Smooth muscle cell (in vitro differentiated cells): Measurements from ENCODE around the gene ACTL7B. TPM values are rescaled to one million over a fixed set of nuclear protein-coding genes. Genes with fewer than 3 reads are reported as not detected.
"Not testable (repeated sequence)": the region's sequence is repeated elsewhere in the genome, so short reads cannot be mapped to it uniquely, and the experiment has no call there.

Experiments
- DNase-seq: peaks from one replicate; lab custom pipeline; 2025; ENCODE audit not compliant: unreplicated experiment; lab: John Stamatoyannopoulos, UW
- H2AFZ ChIP-seq: fragments of 200-600 bp; sonication (generic); 2 replicates; pipeline ENCODE4 v1.6.0; 2016; ENCODE audit warnings: antibody characterized with exemption, low read depth, mild to moderate bottlenecking
- H3F3A ChIP-seq: fragments of 200-600 bp; sonication (generic); 2 replicates; pipeline ENCODE4 v1.6.0; 2017; ENCODE audit warnings: antibody characterized with exemption, low read depth
- H3K27ac ChIP-seq: fragments of 200-600 bp; sonication (generic); 2 replicates; pipeline ENCODE4 v1.5.1; 2016; ENCODE audit warnings: low read depth, mild to moderate bottlenecking
- H3K27me3 ChIP-seq: fragments of 200-600 bp; sonication (generic); 2 replicates; pipeline ENCODE4 v1.6.1; 2016; ENCODE audit warnings: low read depth, mild to moderate bottlenecking
- H3K36me3 ChIP-seq: fragments of 200-600 bp; sonication (generic); 2 replicates; pipeline ENCODE4 v1.5.1; 2016; ENCODE audit warnings: low read depth
- H3K4me1 ChIP-seq: fragments of 200-600 bp; sonication (generic); 2 replicates; pipeline ENCODE4 v1.5.1; 2016; ENCODE audit warnings: low read depth
- H3K4me2 ChIP-seq: fragments of 200-600 bp; sonication (generic); 2 replicates; pipeline ENCODE4 v1.6.0; 2016; ENCODE audit warnings: mild to moderate bottlenecking
- H3K4me3 ChIP-seq: fragments of 200-600 bp; sonication (generic); 2 replicates; pipeline ENCODE4 v1.5.1; 2016; ENCODE audit warnings: mild to moderate bottlenecking
- H3K79me2 ChIP-seq: fragments of 200-600 bp; sonication (generic); 2 replicates; pipeline ENCODE4 v1.6.0; 2016; ENCODE audit warnings: low read depth, mild to moderate bottlenecking
- H3K9ac ChIP-seq: fragments of 200-600 bp; sonication (generic); 2 replicates; pipeline ENCODE4 v1.6.0; 2016; ENCODE audit warnings: low read depth
- H3K9me3 ChIP-seq: fragments of 200-600 bp; sonication (generic); replicated peaks from 2 replicates; pipeline ENCODE4 v1.5.1; 2016; ENCODE audit warnings: low read depth
- H4K20me1 ChIP-seq: fragments of 200-600 bp; sonication (generic); 2 replicates; pipeline ENCODE4 v1.6.0; 2016; ENCODE audit warnings: low read depth
- CTCF ChIP-seq: fragments of 200-600 bp; sonication (generic); IDR thresholded peaks from 2 replicates; pipeline ENCODE4 v1.5.1; 2017; ENCODE audit warnings: borderline replicate concordance, mild to moderate bottlenecking, antibody characterized with exemption; ENCODE audit not compliant: insufficient read depth, poor library complexity, severe bottlenecking
- WGBS: methylation state at CpG from one replicate; pipeline ENCODE4 v1.1.7; 2016; ENCODE audit warnings: low lambda C conversion rate; 5-methylcytosine and 5-hydroxymethylcytosine counted together
- polyA plus RNA-seq: library from polyadenylated mRNA; unstranded; fragments of >200 nt; fragmentation: Nextera tagmentation; extraction: Ambion mirVana; gene quantifications from 2 replicates; pipeline ENCODE4 v1.2.1, GENCODE V29; 2016
- total RNA-seq: library from RNA; depleted of rRNA; stranded (reverse); fragments of >200 nt; gene quantifications from 2 replicates; pipeline ENCODE4 v1.2.3, GENCODE V29; 2014

ACTL7B gene
- total and polyA plus RNA-seq, 2 experiments from 2014 or later = not detected

DNA sequence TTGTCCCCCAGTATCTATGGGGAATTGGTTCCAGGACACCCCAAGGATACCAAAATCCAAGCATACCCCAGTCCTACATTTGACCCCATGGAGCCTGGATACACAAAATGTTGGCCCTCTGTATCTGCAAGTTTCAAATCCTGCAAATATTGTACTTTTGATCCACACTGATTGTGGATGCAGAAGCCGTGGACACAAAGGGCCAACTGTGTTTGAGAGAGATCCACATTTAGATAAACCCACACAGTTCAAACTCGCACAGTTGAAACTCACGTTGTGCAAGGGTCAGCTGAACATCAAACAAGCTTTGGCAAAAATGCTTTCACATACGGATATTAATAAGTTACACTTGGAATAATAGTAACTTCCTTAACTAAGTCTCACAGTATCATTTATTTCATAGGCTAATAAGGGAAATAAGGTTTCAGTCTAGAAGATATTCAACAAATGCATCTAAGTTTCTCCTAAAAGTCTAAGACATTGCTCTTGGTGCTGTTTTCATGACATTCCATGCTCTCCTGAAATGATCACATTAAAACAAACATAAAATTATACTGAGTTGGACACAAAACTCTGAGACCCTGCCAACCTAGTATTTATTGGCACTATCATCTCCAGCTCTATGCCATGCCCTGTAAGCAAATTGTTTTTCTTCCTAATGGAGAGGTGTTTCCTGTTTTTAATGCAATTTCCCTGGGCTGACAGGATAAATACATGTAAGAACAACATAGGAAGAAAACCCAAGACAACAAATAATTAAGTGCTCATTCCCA is 38.6 kb upstream of the ACTL7B start:
- Histone ChIP-seq H3K4me2 (no peak overlapping the region), H3F3A (no peaks in the 10 kb centered on the region), H3K36me3 (peaks cover 8% of the 10 kb centered on the region), H2AFZ (no peak overlapping the region), H3K27ac (no peak overlapping the region), H3K9ac (no peak overlapping the region), H4K20me1 (no peaks in the 10 kb centered on the region), H3K79me2 (no peaks in the 10 kb centered on the region), H3K9me3 (no peaks in the 10 kb centered on the region), H3K4me1 (no peaks in the 10 kb centered on the region), H3K27me3 (no peaks in the 10 kb centered on the region), H3K4me3 (no peak overlapping the region)
- DNase-seq = no peak
- no peak for TF ChIP-seq CTCF
- WGBS = 97% methylated on average over 4 of the region's 4 CpGs

- H3K4me1 ChIP-seq = no peaks in the 10 kb centered on the region
- H3F3A ChIP-seq = no peaks in the 10 kb centered on the region
- no peak overlapping the region for H3K4me2 ChIP-seq
- peak; percentile 21 for TF ChIP-seq CTCF
- no peak overlapping the region for H3K9ac ChIP-seq
- H3K79me2 ChIP-seq = no peaks in the 10 kb centered on the region
- H3K9me3 ChIP-seq = no peaks in the 10 kb centered on the region
- H3K27me3 ChIP-seq = no peaks in the 10 kb centered on the region
- 76% methylated on average over 4 of the region's 4 CpGs for WGBS
- no peaks in the 10 kb centered on the region for H4K20me1 ChIP-seq
- no peak for DNase-seq
- H3K36me3 ChIP-seq = peaks cover 5% of the 10 kb centered on the region
- no peak overlapping the region for H3K4me3 ChIP-seq
- H2AFZ ChIP-seq = no peak overlapping the region
- H3K27ac ChIP-seq = no peak overlapping the region
These were observed 33.9 kb upstream of the ACTL7B start for GRCh38 chr9:108889649-108890067.

DNA sequence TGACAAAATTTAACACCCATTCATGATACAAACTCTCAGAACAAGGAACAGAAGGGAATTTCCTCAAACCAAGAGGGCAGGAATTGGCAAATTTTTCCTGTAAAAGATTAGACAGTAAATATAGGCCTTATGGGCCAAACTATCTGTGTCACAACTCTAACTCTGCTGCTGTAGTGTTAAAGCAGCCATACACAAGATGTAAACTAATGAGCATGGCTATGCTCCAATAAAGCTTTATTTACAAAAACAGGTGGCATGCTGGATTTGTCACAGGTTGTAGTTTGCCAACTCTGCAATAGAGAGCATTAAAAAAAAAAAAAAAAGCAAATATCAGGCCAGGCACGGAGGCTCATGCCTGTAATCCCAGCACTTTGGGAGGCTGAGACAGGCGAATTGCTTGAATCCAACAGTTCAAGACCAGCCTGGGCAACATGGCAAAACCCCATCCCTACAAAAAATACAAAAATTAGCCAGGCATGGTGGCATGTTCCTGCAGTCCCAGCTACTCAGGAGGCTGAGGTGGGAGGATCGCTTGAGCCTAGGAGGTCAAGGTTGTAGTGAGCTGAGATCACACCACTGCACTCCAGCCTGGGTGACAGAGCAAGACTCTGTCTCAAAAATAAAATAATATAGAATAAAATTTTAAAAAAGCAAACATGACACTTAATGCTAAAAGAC is 30.9 kb upstream of the ACTL7B start:
- not testable (repeated sequence) for H3K9me3 ChIP-seq, H2AFZ ChIP-seq, H3K27me3 ChIP-seq, H3K4me2 ChIP-seq, H3K79me2 ChIP-seq, H3K9ac ChIP-seq, H3F3A ChIP-seq, H3K4me3 ChIP-seq, H3K36me3 ChIP-seq, H3K4me1 ChIP-seq, H4K20me1 ChIP-seq, DNase-seq, H3K27ac ChIP-seq
- WGBS = 100% methylated on average over 3 of the region's 3 CpGs

DNA sequence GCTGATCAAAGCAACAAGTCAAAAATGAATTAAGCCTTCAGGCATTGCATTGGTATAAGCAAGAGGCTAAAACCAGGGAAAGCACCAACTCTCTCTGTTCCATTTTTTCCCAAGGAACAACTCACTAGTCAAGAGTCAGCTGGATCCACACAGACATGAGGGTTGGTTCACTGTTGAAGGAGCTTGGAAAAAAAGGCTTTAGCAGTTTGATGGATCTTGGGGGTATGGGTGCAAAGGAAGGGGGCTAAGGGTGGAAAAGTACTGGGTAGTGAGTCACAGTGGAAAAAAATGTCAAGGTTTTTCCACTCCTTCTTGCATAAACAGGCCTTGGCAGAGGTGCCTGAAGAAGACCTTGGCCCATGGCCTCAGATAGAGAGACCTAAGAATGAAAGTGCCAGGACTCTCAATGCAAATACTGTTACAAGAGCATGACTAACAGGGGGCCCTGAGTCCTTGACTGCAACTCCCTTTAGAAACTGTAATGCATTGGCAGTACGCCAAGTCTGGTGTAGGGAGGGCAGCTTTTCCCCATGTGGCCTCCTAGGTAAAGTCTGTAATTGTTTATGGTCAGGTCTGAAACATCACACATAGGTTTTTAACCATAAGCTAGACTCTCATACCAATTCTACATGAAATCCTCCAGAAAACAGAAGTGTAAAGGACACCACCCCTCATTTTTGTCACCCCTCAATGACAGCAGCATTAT is 30.0 kb upstream of the ACTL7B start:
- Histone ChIP-seq H3K4me1 (no peaks in the 10 kb centered on the region), H3K36me3 (no peaks in the 10 kb centered on the region), H3K4me2 (no peak overlapping the region), H3K27me3 (no peaks in the 10 kb centered on the region), H3K79me2 (no peaks in the 10 kb centered on the region), H3K9ac (no peak overlapping the region), H3K9me3 (no peaks in the 10 kb centered on the region), H3K27ac (no peak overlapping the region), H3F3A (no peaks in the 10 kb centered on the region), H3K4me3 (no peak overlapping the region), H2AFZ (no peak overlapping the region), H4K20me1 (no peaks in the 10 kb centered on the region)
- no peak for TF ChIP-seq CTCF
- 95% methylated on average over 1 of the region's 1 CpG for WGBS
- no peak for DNase-seq
